Superior temporal gyrus (tissue), 1 donor: Measurements from ENCODE around the gene FERMT1.
"Not testable (repeated sequence)": the region's sequence is repeated elsewhere in the genome, so short reads cannot be mapped to it uniquely, and the experiment has no call there.

Source experiments
- DNase-seq: peaks from one replicate; pipeline ENCODE4 v3.0.0-alpha.2; 2016; ENCODE audit errors: extremely low spot score

FERMT1 gene

GRCh38 chr20:6116758-6117157 lies 6.1 kb downstream of the FERMT1 start:
- no peak for DNase-seq

- no peak for DNase-seq
Measured at GRCh38 chr20:6115221-6115895, 7.5 kb downstream of the FERMT1 start.

- no peak for DNase-seq
Measured at GRCh38 chr20:6114696-6115095, 8.1 kb downstream of the FERMT1 start.

GRCh38 chr20:6113951-6114350 lies 8.9 kb downstream of the FERMT1 start:
- no peak for DNase-seq

GRCh38 chr20:6112965-6113364 lies 9.9 kb downstream of the FERMT1 start:
- DNase-seq: not testable (repeated sequence)

DNA sequence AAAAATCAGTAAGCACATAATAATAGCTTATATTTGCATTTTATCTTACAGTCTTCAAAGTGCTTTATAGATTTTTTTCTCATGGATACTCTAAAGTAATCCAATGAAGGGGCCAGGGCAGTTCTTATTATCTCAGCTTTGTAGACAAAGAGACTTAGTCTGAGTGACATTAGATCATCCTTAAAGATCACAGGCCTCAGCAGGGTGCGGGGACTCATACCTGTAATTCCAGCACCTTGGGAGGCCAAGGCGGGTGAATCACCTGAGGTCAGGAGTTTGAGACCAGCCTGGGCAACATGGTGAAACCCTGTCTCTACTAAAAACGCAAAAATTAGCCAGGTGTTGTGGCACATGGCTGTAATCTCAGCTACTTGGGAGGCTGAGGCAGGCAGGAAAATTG lies 14.5 kb downstream of the FERMT1 start:
- no peak for DNase-seq

GRCh38 chr20:6104493-6105188 lies 18.2 kb downstream of the FERMT1 start:
- DNase-seq: no peak

GRCh38 chr20:6103301-6103700 lies 19.5 kb downstream of the FERMT1 start:
- no peak for DNase-seq

DNA sequence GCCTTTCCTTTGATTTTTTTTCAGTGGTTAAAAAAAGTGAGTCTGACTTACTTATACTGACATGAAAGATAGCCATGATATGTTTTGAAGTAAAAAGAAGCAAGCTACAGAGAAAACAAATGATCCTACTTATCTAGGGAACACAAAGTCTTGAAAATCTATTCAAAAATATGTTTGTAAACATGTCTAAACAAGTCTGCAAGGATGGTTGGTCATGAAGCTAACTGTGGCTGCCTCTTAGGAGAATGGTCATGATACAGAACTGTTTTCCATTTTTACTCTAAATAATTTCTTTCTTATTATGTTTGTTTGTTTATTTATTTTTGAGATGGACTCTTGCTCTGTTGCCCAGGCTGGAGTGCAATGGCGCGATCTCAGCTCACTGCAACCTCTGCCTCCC lies 21.5 kb downstream of the FERMT1 start:
- DNase-seq: no peak

DNA sequence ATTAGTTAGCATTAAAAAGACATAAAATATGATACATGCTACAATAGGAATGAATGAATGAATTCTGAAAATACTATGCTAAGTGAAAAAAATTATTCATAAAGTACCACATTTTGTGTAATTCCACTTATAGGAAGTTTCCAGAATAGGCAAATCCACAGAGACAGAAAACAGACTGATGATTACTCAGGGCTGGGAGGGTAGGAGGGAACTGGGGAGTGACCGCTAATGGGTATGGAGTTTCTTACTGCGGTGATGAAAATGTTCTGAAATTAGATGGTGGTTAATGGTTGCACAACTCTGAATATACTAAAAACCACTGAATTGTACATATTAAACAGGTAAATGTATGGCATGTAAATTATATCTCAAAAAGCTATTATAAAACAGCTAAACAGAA lies 22.6 kb downstream of the FERMT1 start:
- DNase-seq: no peak

DNA sequence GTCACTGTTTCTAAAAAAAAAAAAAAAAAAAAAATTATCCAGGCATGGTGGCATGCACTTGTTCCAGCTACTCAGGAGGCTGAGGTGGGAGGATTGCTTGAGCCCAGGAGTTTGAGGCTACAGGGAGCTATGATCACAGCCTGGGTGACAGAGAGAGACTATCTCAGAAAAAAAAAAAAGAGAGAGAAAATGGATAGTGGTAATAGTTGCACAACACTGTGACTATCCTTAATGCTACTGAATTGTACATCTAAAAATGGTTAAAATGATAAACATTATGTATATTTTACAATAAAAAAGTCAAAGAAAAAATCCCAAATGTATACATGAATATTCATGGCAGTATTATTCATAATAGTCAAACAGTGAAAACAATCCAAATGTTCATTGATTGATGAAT lies 23.0 kb downstream of the FERMT1 start:
- DNase-seq: no peak

DNA sequence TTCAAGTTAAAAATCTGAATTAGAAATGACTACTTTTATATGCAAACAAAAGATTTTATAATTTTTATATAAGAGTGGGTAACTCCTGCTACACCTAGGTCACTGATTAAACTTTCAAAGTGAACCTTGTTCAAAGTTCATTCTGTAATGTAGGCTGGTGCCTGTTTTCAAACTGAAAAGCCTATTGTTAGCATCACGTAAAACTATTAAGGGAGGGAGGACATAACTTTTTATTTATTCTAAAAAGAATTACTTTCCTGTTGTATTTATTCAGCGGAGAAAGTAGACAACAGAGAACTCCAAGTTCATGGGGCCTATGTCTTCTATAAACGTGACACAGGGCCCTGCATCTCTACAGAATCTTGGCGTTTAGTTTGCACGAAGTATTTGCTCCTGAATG lies 27.4 kb downstream of the FERMT1 start:
- DNase-seq: no peak

- DNase-seq: no peak
Measured at GRCh38 chr20:6094565-6094964, 28.3 kb downstream of the FERMT1 start.

DNA sequence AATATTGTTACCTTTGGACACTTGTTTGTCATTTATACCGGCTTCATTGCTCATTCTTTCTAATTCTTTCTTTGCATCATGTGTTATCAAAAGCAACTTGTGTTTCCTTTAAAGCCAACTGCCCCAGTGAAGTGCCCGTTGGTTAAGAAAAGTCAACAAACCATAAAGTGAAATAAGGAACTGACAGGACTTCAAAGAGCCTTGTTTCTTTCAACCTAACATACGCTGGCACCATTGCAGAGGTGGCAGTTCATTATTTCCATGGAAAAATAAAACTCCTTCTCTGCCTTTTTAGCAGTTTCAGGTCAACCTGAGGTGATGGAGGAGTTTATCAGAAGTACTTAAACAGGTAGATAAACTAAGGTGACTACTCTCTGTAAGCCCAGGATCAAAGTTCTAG lies 28.8 kb downstream of the FERMT1 start:
- DNase-seq: no peak

GRCh38 chr20:6091661-6092060 lies 31.2 kb downstream of the FERMT1 start:
- no peak for DNase-seq

DNA sequence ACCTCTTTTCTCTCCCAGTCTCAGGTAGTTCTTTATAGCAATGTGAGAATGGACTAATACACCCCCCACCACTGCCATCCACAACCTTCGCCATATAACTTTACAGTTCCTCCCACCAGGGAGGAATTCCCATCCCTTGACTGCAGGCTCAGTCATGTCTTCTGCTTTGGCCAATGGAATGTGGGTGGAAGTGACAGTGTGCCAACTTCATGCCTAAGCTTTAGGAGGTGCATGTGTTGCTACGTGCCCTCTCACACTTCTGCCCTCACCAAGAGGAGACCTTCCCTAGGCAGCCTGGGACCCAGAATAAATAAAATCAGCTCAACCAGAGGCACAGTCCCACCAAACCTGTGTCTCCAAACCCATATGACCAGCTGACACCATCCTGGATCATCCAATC lies 36.0 kb downstream of the FERMT1 start:
- no peak for DNase-seq

- DNase-seq: no peak
Measured at GRCh38 chr20:6083926-6084325, 38.9 kb downstream of the FERMT1 start.

DNA sequence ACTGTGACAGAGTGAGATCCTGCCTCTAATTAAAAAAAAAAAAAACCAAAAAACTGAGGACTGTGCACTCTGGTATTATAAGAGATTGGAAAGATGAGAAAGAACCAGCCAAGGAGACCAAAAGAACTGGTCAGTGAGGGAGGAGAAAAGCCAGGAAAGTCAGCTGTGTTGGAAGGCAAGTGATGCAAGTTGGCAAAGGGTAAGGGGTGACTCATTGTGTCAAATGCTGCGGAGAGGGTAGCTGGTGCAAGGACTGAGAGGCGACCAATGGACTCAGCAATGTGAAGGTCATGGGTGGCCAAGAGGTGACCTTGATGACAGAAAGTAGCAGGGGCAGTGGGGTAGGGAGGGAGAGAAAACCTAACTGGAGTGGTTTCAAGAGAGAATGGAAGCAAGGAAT lies 41.6 kb downstream of the FERMT1 start:
- no peak for DNase-seq

- DNase-seq: peak; percentile 20
Measured at GRCh38 chr20:6079016-6079415, 43.8 kb downstream of the FERMT1 start.

GRCh38 chr20:6075428-6076219 lies 47.2 kb downstream of the FERMT1 start:
- peak; percentile 28 for DNase-seq

GRCh38 chr20:6074784-6075183 lies 48.0 kb downstream of the FERMT1 start:
- DNase-seq: no peak

- no peak for DNase-seq
Measured at GRCh38 chr20:6074145-6074561, 48.7 kb downstream of the FERMT1 start.
